Measurements from ENCODE around the gene CNST. TPM values are rescaled to one million over a fixed set of nuclear protein-coding genes. Genes with fewer than 3 reads are reported as not detected.
"Not testable (repeated sequence)": the region's sequence is repeated elsewhere in the genome, so short reads cannot be mapped to it uniquely, and the experiment has no call there.

The CNST gene
- total RNA-seq, 1 experiment from 2014 or later = 21.7 TPM

- TF ChIP-seq, protein P1, sequence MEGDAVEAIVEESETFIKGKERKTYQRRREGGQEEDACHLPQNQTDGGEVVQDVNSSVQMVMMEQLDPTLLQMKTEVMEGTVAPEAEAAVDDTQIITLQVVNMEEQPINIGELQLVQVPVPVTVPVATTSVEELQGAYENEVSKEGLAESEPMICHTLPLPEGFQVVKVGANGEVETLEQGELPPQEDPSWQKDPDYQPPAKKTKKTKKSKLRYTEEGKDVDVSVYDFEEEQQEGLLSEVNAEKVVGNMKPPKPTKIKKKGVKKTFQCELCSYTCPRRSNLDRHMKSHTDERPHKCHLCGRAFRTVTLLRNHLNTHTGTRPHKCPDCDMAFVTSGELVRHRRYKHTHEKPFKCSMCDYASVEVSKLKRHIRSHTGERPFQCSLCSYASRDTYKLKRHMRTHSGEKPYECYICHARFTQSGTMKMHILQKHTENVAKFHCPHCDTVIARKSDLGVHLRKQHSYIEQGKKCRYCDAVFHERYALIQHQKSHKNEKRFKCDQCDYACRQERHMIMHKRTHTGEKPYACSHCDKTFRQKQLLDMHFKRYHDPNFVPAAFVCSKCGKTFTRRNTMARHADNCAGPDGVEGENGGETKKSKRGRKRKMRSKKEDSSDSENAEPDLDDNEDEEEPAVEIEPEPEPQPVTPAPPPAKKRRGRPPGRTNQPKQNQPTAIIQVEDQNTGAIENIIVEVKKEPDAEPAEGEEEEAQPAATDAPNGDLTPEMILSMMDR (IDR thresholded peaks at IDR 0.05; ENCODE audit: unreplicated experiment) = no peak
- peaks cover 13% of the 10 kb centered on the region for H3K4me1 Mint-ChIP-seq (ENCODE audit: low read depth, unreplicated experiment)
- DNase-seq = no peak
- intact Hi-C loops (cut with micrococcal nuclease; ENCODE audit: unreplicated experiment) = no loop called here
- no TSS peak for BruUV-seq (replicated peaks)
- H3K27me3 Mint-ChIP-seq (ENCODE audit: unreplicated experiment) = no peaks in the 10 kb centered on the region
- CTCF ChIA-PET = no interaction called here
- no peak overlapping the region for H3K27ac Mint-ChIP-seq (ENCODE audit: unreplicated experiment)
- H3K4me3 Mint-ChIP-seq (ENCODE audit: low read depth, unreplicated experiment) = no peak overlapping the region
- no peaks in the 10 kb centered on the region for H3K36me3 Mint-ChIP-seq (ENCODE audit: insufficient read depth, unreplicated experiment)
- H3K9me3 Mint-ChIP-seq (ENCODE audit: low read depth, unreplicated experiment) = no peaks in the 10 kb centered on the region
These were observed 21.4 kb downstream of the CNST start for GRCh38 chr1:246587606-246588005.

DNA sequence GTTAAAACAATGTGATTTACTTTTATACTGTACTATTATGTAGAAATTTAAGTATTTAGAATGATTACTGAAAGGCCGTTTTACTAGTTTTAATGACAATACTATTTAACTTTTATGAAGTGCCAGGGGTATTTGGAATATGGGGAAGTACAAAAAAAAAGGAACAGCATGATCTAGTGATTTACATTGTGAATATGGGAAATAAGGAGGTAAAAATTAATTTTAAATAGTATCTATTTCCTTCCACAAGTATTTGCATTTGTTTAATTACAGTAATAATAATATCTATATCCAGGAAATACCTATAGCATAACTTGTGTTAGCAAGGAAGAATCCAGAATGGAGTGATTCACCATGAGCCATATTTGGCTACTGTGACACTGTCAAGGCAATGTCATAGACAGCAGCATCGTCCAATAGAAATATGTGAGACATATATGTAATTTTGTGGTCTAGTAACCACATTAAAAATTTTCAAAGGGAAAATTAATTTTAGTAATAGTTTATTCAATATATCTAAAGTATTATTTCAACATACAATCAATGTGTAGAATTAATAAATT lies 22.0 kb downstream of the CNST start:
- intact Hi-C loops (cut with micrococcal nuclease; ENCODE audit: unreplicated experiment) = no loop called here
- no peak overlapping the region for H3K4me3 Mint-ChIP-seq (ENCODE audit: low read depth, unreplicated experiment)
- no TSS peak for BruUV-seq (replicated peaks)
- no peaks in the 10 kb centered on the region for H3K9me3 Mint-ChIP-seq (ENCODE audit: low read depth, unreplicated experiment)
- no peak for DNase-seq
- H3K4me1 Mint-ChIP-seq (ENCODE audit: low read depth, unreplicated experiment) = peaks cover 7% of the 10 kb centered on the region
- no peaks in the 10 kb centered on the region for H3K36me3 Mint-ChIP-seq (ENCODE audit: insufficient read depth, unreplicated experiment)
- TF ChIP-seq, protein P1 (IDR thresholded peaks at IDR 0.05; ENCODE audit: unreplicated experiment) = no peak
- H3K27me3 Mint-ChIP-seq (ENCODE audit: unreplicated experiment) = no peaks in the 10 kb centered on the region
- CTCF ChIA-PET = no interaction called here
- no peak overlapping the region for H3K27ac Mint-ChIP-seq (ENCODE audit: unreplicated experiment)

DNA sequence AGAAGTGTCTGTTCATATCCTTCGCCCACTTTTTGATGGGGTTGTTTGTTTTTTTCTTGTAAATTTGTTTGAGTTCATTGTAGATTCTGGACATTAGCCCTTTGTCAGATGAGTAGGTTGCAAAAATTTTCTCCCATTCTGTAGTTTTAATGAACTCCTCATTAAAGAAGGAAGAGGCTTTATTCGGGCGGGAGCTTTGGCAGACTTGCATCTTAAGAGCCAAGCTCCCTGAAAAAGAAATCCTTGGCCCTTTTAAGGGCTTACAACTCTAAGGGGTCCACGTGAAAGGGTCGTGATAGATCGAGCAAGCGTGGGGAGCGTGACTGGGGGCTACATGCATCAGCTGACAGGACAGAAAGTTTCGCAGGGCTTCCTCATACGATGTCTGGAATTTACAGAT lies 23.7 kb downstream of the CNST start:
- H3K27ac Mint-ChIP-seq (ENCODE audit: unreplicated experiment); CTCF ChIA-PET; H3K9me3 Mint-ChIP-seq (ENCODE audit: low read depth, unreplicated experiment); H3K4me1 Mint-ChIP-seq (ENCODE audit: low read depth, unreplicated experiment); H3K27me3 Mint-ChIP-seq (ENCODE audit: unreplicated experiment); intact Hi-C loops (cut with micrococcal nuclease; ENCODE audit: unreplicated experiment); BruUV-seq (replicated peaks); H3K36me3 Mint-ChIP-seq (ENCODE audit: insufficient read depth, unreplicated experiment); H3K4me3 Mint-ChIP-seq (ENCODE audit: low read depth, unreplicated experiment); DNase-seq: not testable (repeated sequence)

- Mint-ChIP-seq H3K4me3 (ENCODE audit: low read depth, unreplicated experiment) (no peak overlapping the region), H3K27me3 (ENCODE audit: unreplicated experiment) (no peaks in the 10 kb centered on the region), H3K36me3 (ENCODE audit: insufficient read depth, unreplicated experiment) (no peaks in the 10 kb centered on the region), H3K4me1 (ENCODE audit: low read depth, unreplicated experiment) (no peaks in the 10 kb centered on the region), H3K9me3 (ENCODE audit: low read depth, unreplicated experiment) (no peaks in the 10 kb centered on the region), H3K27ac (ENCODE audit: unreplicated experiment) (no peak overlapping the region)
- DNase-seq = no peak
- TF ChIP-seq, protein P1 (IDR thresholded peaks at IDR 0.05; ENCODE audit: unreplicated experiment) = no peak
- no TSS peak for BruUV-seq (replicated peaks)
- CTCF ChIA-PET = no interaction called here
- intact Hi-C loops (cut with micrococcal nuclease; ENCODE audit: unreplicated experiment) = no loop called here
These were observed 24.8 kb downstream of the CNST start for GRCh38 chr1:246591047-246591446.

- TF ChIP-seq, protein P1 (IDR thresholded peaks at IDR 0.05; ENCODE audit: unreplicated experiment) = no peak
- Mint-ChIP-seq H3K4me3 (ENCODE audit: low read depth, unreplicated experiment) (no peak overlapping the region), H3K9me3 (ENCODE audit: low read depth, unreplicated experiment) (no peaks in the 10 kb centered on the region), H3K36me3 (ENCODE audit: insufficient read depth, unreplicated experiment) (no peaks in the 10 kb centered on the region), H3K27ac (ENCODE audit: unreplicated experiment) (no peak overlapping the region), H3K27me3 (ENCODE audit: unreplicated experiment) (no peaks in the 10 kb centered on the region), H3K4me1 (ENCODE audit: low read depth, unreplicated experiment) (no peaks in the 10 kb centered on the region)
- no TSS peak for BruUV-seq (replicated peaks)
- intact Hi-C loops (cut with micrococcal nuclease; ENCODE audit: unreplicated experiment) = no loop called here
- CTCF ChIA-PET = no interaction called here
- no peak for DNase-seq
These were observed 25.2 kb downstream of the CNST start for GRCh38 chr1:246591504-246591903.

Data from Calu3 (cell line).